A549 (cell line): ENCODE results near the gene PRRC1. TPM values are rescaled to one million over a fixed set of nuclear protein-coding genes. Genes with fewer than 3 reads are reported as not detected.

Experiments used
- ATAC-seq, 2 experiments: fragments of 200-7000 bp in 1 of 2; fragments of >200 bp in 1 of 2; cut with Nextera tagmentation in 1 of 2; cut with Tn5 transposase in 1 of 2; 3 replicates each; pipeline versions ENCODE4 v1.8.0 to v1.9.1; 2018 to 2020; ENCODE audit warnings: mild to moderate bottlenecking in 1 of 2, moderate library complexity in 1 of 2
- CTCF ChIA-PET: fragments of 300-600 bp; sonication (Branson Sonifier 250); formaldehyde crosslinking; extraction: SDS; loops from one replicate; lab custom pipeline; 2021; ENCODE audit warnings: antibody characterized with exemption, inconsistent platforms; lab: Yijun Ruan, JAX
- POLR2A ChIA-PET: fragments of 350-600 bp; formaldehyde crosslinking; extraction: SDS; loops from one replicate; lab custom pipeline; 2021; ENCODE audit warnings: antibody characterized with exemption, inconsistent platforms; lab: Yijun Ruan, JAX
- DNase-seq, 2 experiments: peaks; one replicate each; pipeline versions ENCODE4 v3.0.0 to v3.0.0-alpha.2; 2011 to 2016; ENCODE audit warnings: low read depth in 1 of 2, low spot score in 1 of 2
- FAIRE-seq: peaks from 2 replicates; lab custom pipeline; 2011; peaks lifted over from hg19 to GRCh38; lab: Jason Lieb, UNC
- H3K27ac ChIP-seq, 2 experiments: fragments of >200 bp; sonication (Bioruptor Twin); formaldehyde crosslinking; 3 replicates each; pipeline ENCODE4 v1.5.1; 2016 to 2017
- H3K4me1 ChIP-seq: fragments of >200 bp; sonication (Bioruptor Twin); formaldehyde crosslinking; 3 replicates; pipeline ENCODE4 v1.6.1; 2016
- H3K4me2 ChIP-seq: fragments of >200 bp; sonication (Bioruptor Twin); formaldehyde crosslinking; 3 replicates; pipeline ENCODE4 v1.6.1; 2016
- H3K4me3 ChIP-seq: fragments of >200 bp; sonication (Bioruptor Twin); formaldehyde crosslinking; 3 replicates; pipeline ENCODE4 v1.5.1; 2016
- H3K9me3 ChIP-seq: fragments of >200 bp; sonication (Bioruptor Twin); formaldehyde crosslinking; 3 replicates; pipeline ENCODE4 v1.6.1; 2016
- CBX2 ChIP-seq: fragments of 200-600 bp; sonication (generic); IDR thresholded peaks from 2 replicates; pipeline ENCODE4 v1.6.1; 2016; ENCODE audit warnings: low read depth, mild to moderate bottlenecking, borderline replicate concordance
- CBX8 ChIP-seq: fragments of 200-600 bp; sonication (generic); IDR thresholded peaks from 2 replicates; pipeline ENCODE4 v1.6.1; 2016
- CEBPB ChIP-seq, 2 experiments: fragments of >200 bp in 1 of 2; sonication (Bioruptor Twin) in 1 of 2; formaldehyde crosslinking in 1 of 2; IDR thresholded peaks; 2 replicates each; pipeline ENCODE4 v1.6.1; 2012 to 2016
- CHD2 ChIP-seq: fragments of 150-350 bp; IDR thresholded peaks from 2 replicates; pipeline ENCODE4 v1.6.1; 2014; ENCODE audit warnings: low read length; ENCODE audit not compliant: partially characterized antibody
- E2F6 ChIP-seq: IDR thresholded peaks from 2 replicates; pipeline ENCODE4 v1.6.1; 2012; ENCODE audit warnings: low read depth, borderline replicate concordance
- EHF ChIP-seq: fragments of 250-450 bp; sonication (Bioruptor Pico); IDR thresholded peaks from 2 replicates; pipeline ENCODE4 v1.5.0; 2020; ENCODE audit warnings: mild to moderate bottlenecking
- EHMT2 ChIP-seq: fragments of 200-600 bp; sonication (generic); IDR thresholded peaks from 2 replicates; pipeline ENCODE4 v1.6.1; 2016; ENCODE audit warnings: antibody characterized with exemption, low read depth, mild to moderate bottlenecking, moderate library complexity
- ESRRA ChIP-seq: fragments of 150-350 bp; IDR thresholded peaks from 2 replicates; pipeline ENCODE4 v1.6.1; 2014; ENCODE audit warnings: mild to moderate bottlenecking, low read length, borderline replicate concordance
- FOSB ChIP-seq: fragments of 250-450 bp; sonication (Bioruptor Pico); IDR thresholded peaks from 2 replicates; pipeline ENCODE4 v1.5.0; 2020; ENCODE audit warnings: mild to moderate bottlenecking, moderate library complexity
- GATA3 ChIP-seq: IDR thresholded peaks from 2 replicates; pipeline ENCODE4 v1.6.1; 2012; ENCODE audit warnings: borderline replicate concordance
- HOXB5 ChIP-seq: fragments of 250-450 bp; sonication (Bioruptor Pico); IDR thresholded peaks from 2 replicates; pipeline ENCODE4 v1.5.0; 2020; ENCODE audit warnings: mild to moderate bottlenecking, moderate library complexity
- JUN ChIP-seq, 2 experiments: fragments of >200 bp; sonication (Bioruptor Twin); formaldehyde crosslinking; IDR thresholded peaks; 2 replicates in 1 of 2; 3 replicates in 1 of 2; pipeline ENCODE4 v1.6.1; 2016 to 2017
- JUNB ChIP-seq: fragments of >200 bp; sonication (Bioruptor Twin); formaldehyde crosslinking; IDR thresholded peaks from 2 replicates; pipeline ENCODE4 v1.6.1; 2016
- KDM1A ChIP-seq: fragments of 200-600 bp; sonication (generic); IDR thresholded peaks from 2 replicates; pipeline ENCODE4 v1.6.1; 2016; ENCODE audit warnings: low read depth, mild to moderate bottlenecking
- MAZ ChIP-seq: fragments of 150-350 bp; IDR thresholded peaks from 2 replicates; pipeline ENCODE4 v1.6.1; 2014; ENCODE audit warnings: antibody characterized with exemption, low read depth, low read length, borderline replicate concordance
- RARB ChIP-seq: fragments of 250-450 bp; sonication (Bioruptor Pico); IDR thresholded peaks from 2 replicates; pipeline ENCODE4 v1.8.0; 2021; ENCODE audit warnings: mild to moderate bottlenecking, moderate library complexity
- REST ChIP-seq: fragments of 200-600 bp; sonication (generic); IDR thresholded peaks from 2 replicates; pipeline ENCODE4 v1.6.1; 2016; ENCODE audit warnings: antibody characterized with exemption, mild to moderate bottlenecking, moderate library complexity
- TFCP2L1 ChIP-seq: fragments of 250-450 bp; sonication (Bioruptor Pico); IDR thresholded peaks from 2 replicates; pipeline ENCODE4 v1.5.0; 2021; ENCODE audit warnings: mild to moderate bottlenecking
- TP53 ChIP-seq: fragments of 250-450 bp; sonication (Bioruptor Pico); IDR thresholded peaks from 2 replicates; pipeline ENCODE4 v1.5.0; 2021; ENCODE audit warnings: mild to moderate bottlenecking, moderate library complexity
- USF2 ChIP-seq: fragments of 450-650 bp; IDR thresholded peaks from 2 replicates; pipeline ENCODE4 v1.6.1; 2014; ENCODE audit warnings: antibody characterized with exemption
- ZC3H11A ChIP-seq: fragments of 450-650 bp; IDR thresholded peaks from 2 replicates; pipeline ENCODE4 v1.6.1; 2014; ENCODE audit warnings: antibody characterized with exemption, mild to moderate bottlenecking
- ZFP36 ChIP-seq: fragments of 450-650 bp; IDR thresholded peaks from 2 replicates; pipeline ENCODE4 v1.6.1; 2014; ENCODE audit warnings: borderline replicate concordance; ENCODE audit not compliant: partially characterized antibody
- WGBS: methylation state at CpG from one replicate; pipeline ENCODE4 v1.1.6; 2017; ENCODE audit errors: missing lambda C conversion rate; 5-methylcytosine and 5-hydroxymethylcytosine counted together
- polyA plus RNA-seq, 4 experiments: library from polyadenylated mRNA; depleted of rRNA in 3 of 4; stranded (reverse); fragments of >200 nt; fragmentation: RNase III in 1 of 4; extraction: RNeasy Plus Mini Kit Qiagen cat#74134 plus additional on column Dnase treatment in 1 of 4; gene quantifications; 2 replicates in 3 of 4; 3 replicates in 1 of 4; pipeline ENCODE4 v1.2.3, GENCODE V29; 2011 to 2017

Gene PRRC1
- polyA plus RNA-seq, 2 of the 4 experiments (the other 2 are of a cell fraction): 40.7 to 82.2 TPM

- no peak for TF ChIP-seq HOXB5
- no peak for TF ChIP-seq FOSB (CRISPR knock-in tag)
- TF ChIP-seq E2F6: no peak
- TF ChIP-seq TP53 (CRISPR knock-in tag): 0 out of 2 replicates have a peak, but pooled peaks have one; percentile 42
- no peak for TF ChIP-seq CBX2
- no peak for TF ChIP-seq GATA3
- TF ChIP-seq ZFP36: no peak
- no peak for TF ChIP-seq USF2
- TF ChIP-seq JUNB: no peak
- no peak for TF ChIP-seq REST
- peak in 1 of 2 experiments; percentile 70; a peak in 2 of 5 replicates for TF ChIP-seq JUN (IDR thresholded peaks at IDR 0.05)
- TF ChIP-seq, all 56 proteins: peak for 7
Measured at GRCh38 chr5:127517480-127518318, at the start of gene PRRC1 (continued).

- H3K4me2 ChIP-seq: no peak overlapping the region
- no peaks in the 10 kb centered on the region for H3K4me1 ChIP-seq
- no peak overlapping the region for H3K4me3 ChIP-seq
- DNase-seq (no peak), FAIRE-seq (no peak), ATAC-seq (no peak)
- CTCF ChIA-PET: interaction anchor here (0.6 to 2.2 kb wide), 2 partner anchors 21 to 1517 kb away, joined by 3 to 6 read pairs; no protein-coding TSS in a partner anchor
- POLR2A ChIA-PET: no interaction called here
- no peaks in the 10 kb centered on the region for H3K9me3 ChIP-seq
- TF ChIP-seq KDM1A (no peak), CBX8 (no peak), RARB (CRISPR knock-in tag) (no peak), ESRRA (no peak), GATA3 (no peak), EHMT2 (no peak), EHF (no peak), JUNB (no peak), CHD2 (no peak), ZC3H11A (no peak)
- WGBS: 17% methylated on average over 2 of the region's 2 CpGs
- no peak overlapping the region for H3K27ac ChIP-seq
Measured at GRCh38 chr5:127471211-127471610, 46.2 kb upstream of the PRRC1 start.

GRCh38 chr5:127472700-127473099 is 44.7 kb upstream of the PRRC1 start:
- Histone ChIP-seq H3K27ac (no peak overlapping the region), H3K4me1 (no peaks in the 10 kb centered on the region), H3K4me3 (no peak overlapping the region), H3K4me2 (no peak overlapping the region), H3K9me3 (no peaks in the 10 kb centered on the region)
- FAIRE-seq: no peak
- WGBS: 39% methylated on average over 3 of the region's 3 CpGs
- ATAC-seq: no peak
- DNase-seq: no peak
- CTCF ChIA-PET: interaction anchor here (1.0 to 1.1 kb wide), 2 partner anchors 11 to 20 kb away, joined by 3 to 4 read pairs; no protein-coding TSS in a partner anchor
- POLR2A ChIA-PET: no interaction called here
- no peak for TF ChIP-seq MAZ
- TF ChIP-seq CEBPB (IDR thresholded peaks at IDR 0.05): 0 out of 4 replicates have a peak, but pooled peaks of 1 of the 2 experiments have one; percentile 41
- no peak for TF ChIP-seq KDM1A
- no peak for TF ChIP-seq TFCP2L1 (CRISPR knock-in tag)
